Keratinocyte (primary cell): ENCODE data around the gene CANX. TPM values are rescaled to one million over a fixed set of nuclear protein-coding genes. Genes with fewer than 3 reads are reported as not detected.

Experiments
- DNase-seq: peaks from one replicate; pipeline ENCODE4 v3.0.0-alpha.2; 2011; ENCODE audit warnings: low read depth, missing footprints, low spot score
- FAIRE-seq: peaks from 2 replicates; lab custom pipeline; 2011; peaks lifted over from hg19 to GRCh38; lab: Jason Lieb, UNC
- H2AFZ ChIP-seq: 2 replicates; pipeline ENCODE4 v1.6.0; 2012; ENCODE audit warnings: low read length, control low read depth, inconsistent platforms; ENCODE audit not compliant: control insufficient read depth
- H3K27ac ChIP-seq: 2 replicates; pipeline ENCODE4 v1.5.1; 2011; ENCODE audit warnings: low read length; ENCODE audit not compliant: control insufficient read depth, insufficient read depth
- H3K27me3 ChIP-seq: 3 replicates; pipeline ENCODE4 v1.6.0; 2011; ENCODE audit warnings: low read length; ENCODE audit not compliant: control insufficient read depth, insufficient read depth; ENCODE audit errors: extremely low read depth
- H3K36me3 ChIP-seq, 2 experiments: 2 replicates in 1 of 2; 3 replicates in 1 of 2; pipeline ENCODE4 v1.5.1; 2011; ENCODE audit warnings: low read length in 2 of 2, mild to moderate bottlenecking in 1 of 2; ENCODE audit not compliant: control insufficient read depth in 2 of 2, insufficient read depth in 2 of 2; ENCODE audit errors: extremely low read depth in 1 of 2
- H3K4me1 ChIP-seq: 3 replicates; pipeline ENCODE4 v1.5.1; 2011; ENCODE audit warnings: low read length; ENCODE audit not compliant: control insufficient read depth, insufficient read depth; ENCODE audit errors: extremely low read depth
- H3K4me2 ChIP-seq: 3 replicates; pipeline ENCODE4 v1.6.0; 2011; ENCODE audit warnings: low read depth, low read length; ENCODE audit not compliant: control insufficient read depth, insufficient read depth; ENCODE audit errors: extremely low read depth
- H3K4me3 ChIP-seq, 3 experiments: fragments of 200-600 bp in 1 of 3; sonication (generic) in 1 of 3; 2 replicates in 2 of 3; 3 replicates in 1 of 3; pipeline ENCODE4 v1.5.1; 2011 to 2016; ENCODE audit warnings: low read length in 3 of 3, mild to moderate bottlenecking in 3 of 3, control low read depth in 2 of 3, inconsistent platforms in 1 of 3, low read depth in 1 of 3, mixed read lengths in 1 of 3, mixed run types in 1 of 3, moderate library complexity in 1 of 3; ENCODE audit not compliant: control insufficient read depth in 2 of 3, insufficient read depth in 2 of 3; ENCODE audit errors: extremely low read depth in 1 of 3
- H3K79me2 ChIP-seq: 2 replicates; pipeline ENCODE4 v1.6.0; 2012; ENCODE audit warnings: low read length; ENCODE audit not compliant: control insufficient read depth, insufficient read depth
- H3K9ac ChIP-seq: 3 replicates; pipeline ENCODE4 v1.6.0; 2011; ENCODE audit warnings: low read length; ENCODE audit not compliant: control insufficient read depth, insufficient read depth; ENCODE audit errors: extremely low read depth
- H3K9me1 ChIP-seq: 3 replicates; pipeline ENCODE4 v1.6.0; 2011; ENCODE audit warnings: low read length; ENCODE audit not compliant: control insufficient read depth, insufficient read depth; ENCODE audit errors: extremely low read depth
- H3K9me3 ChIP-seq: 2 replicates; pipeline ENCODE4 v1.5.1; 2012; ENCODE audit warnings: low read depth, low read length; ENCODE audit not compliant: control insufficient read depth
- H4K20me1 ChIP-seq: 3 replicates; pipeline ENCODE4 v1.6.0; 2011; ENCODE audit warnings: low read length; ENCODE audit not compliant: control insufficient read depth, insufficient read depth; ENCODE audit errors: extremely low read depth
- EZH2 ChIP-seq: IDR thresholded peaks from one replicate; pipeline ENCODE4 v1.6.1; 2012; ENCODE audit warnings: inconsistent platforms, mild to moderate bottlenecking, low read length, moderate library complexity
- dilution Hi-C: fragments of 300-500 bp; cut with MboI; formaldehyde crosslinking; loops from one replicate; pipeline ENCODE4 v1.7.0; 2020; ENCODE audit warnings: low sequenced_read_pairs; ENCODE audit not compliant: extremely low pct_ligation_motif_present
- polyA plus RNA-seq, 5 experiments: library from polyadenylated mRNA; depleted of rRNA in 3 of 5; stranded (reverse) in 3 of 5; stranded (forward) in 1 of 5; unstranded in 1 of 5; fragments of >200 nt; gene quantifications; 1 replicate in 1 of 5; 2 replicates in 3 of 5; 3 replicates in 1 of 5; pipeline versions ENCODE4 v1.2.1 to v1.2.3, GENCODE V29; 2011 to 2012; ENCODE audit warnings: missing spikeins in 2 of 5, low read depth in 1 of 5, low replicate concordance in 1 of 5
- TF ChIP-seq, protein P1 (sequence below), 3 experiments: IDR thresholded peaks in 1 of 3; conservative IDR thresholded peaks in 1 of 3; optimal IDR thresholded peaks in 1 of 3; 2 replicates in 2 of 3; 3 replicates in 1 of 3; pipeline versions ENCODE3 to v1.5.1; 2011; ENCODE audit warnings: low read length in 3 of 3, mild to moderate bottlenecking in 3 of 3, moderate library complexity in 2 of 3, control low read depth in 1 of 3, inconsistent platforms in 1 of 3; ENCODE audit not compliant: insufficient read depth in 2 of 3; ENCODE audit errors: extremely low read depth in 1 of 3

Gene CANX
- polyA plus RNA-seq, 1 donor (not counting 4 experiments of a cell fraction or from before 2014, with no cell fraction given), result 720 TPM

DNA sequence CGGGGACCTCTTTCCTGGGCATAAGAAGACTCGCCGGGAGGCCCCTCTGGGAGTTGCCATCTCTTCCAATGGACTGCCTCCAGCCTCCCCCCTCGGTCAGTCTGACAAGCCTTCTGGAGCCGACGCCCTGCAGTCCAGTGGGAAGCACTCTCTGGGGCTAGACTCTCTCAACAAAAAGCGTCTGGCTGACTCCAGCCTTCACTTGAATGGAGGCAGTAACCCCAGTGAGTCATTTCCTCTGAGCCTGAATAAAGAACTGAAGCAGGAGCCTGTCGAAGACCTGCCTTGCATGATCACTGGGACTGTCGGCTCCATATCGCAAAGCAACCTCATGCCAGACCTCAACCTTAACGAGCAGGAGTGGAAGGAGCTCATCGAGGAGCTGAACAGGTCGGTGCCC lies 66.6 kb downstream of the CANX start:
- no peak for TF ChIP-seq EZH2
- TF ChIP-seq, protein P1, sequence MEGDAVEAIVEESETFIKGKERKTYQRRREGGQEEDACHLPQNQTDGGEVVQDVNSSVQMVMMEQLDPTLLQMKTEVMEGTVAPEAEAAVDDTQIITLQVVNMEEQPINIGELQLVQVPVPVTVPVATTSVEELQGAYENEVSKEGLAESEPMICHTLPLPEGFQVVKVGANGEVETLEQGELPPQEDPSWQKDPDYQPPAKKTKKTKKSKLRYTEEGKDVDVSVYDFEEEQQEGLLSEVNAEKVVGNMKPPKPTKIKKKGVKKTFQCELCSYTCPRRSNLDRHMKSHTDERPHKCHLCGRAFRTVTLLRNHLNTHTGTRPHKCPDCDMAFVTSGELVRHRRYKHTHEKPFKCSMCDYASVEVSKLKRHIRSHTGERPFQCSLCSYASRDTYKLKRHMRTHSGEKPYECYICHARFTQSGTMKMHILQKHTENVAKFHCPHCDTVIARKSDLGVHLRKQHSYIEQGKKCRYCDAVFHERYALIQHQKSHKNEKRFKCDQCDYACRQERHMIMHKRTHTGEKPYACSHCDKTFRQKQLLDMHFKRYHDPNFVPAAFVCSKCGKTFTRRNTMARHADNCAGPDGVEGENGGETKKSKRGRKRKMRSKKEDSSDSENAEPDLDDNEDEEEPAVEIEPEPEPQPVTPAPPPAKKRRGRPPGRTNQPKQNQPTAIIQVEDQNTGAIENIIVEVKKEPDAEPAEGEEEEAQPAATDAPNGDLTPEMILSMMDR (optimal IDR thresholded peaks at IDR 0.05 in 1 of 3, IDR thresholded peaks at IDR 0.05 in 1 of 3, conservative IDR thresholded peaks at IDR 0.05 in 1 of 3; ENCODE audit: extremely low read depth in 1 of 3, insufficient read depth in 2 of 3, low read length in 3 of 3), result no peak
- Histone ChIP-seq H2AFZ (no peak overlapping the region), H4K20me1 (peaks cover 9% of the 10 kb centered on the region), H3K4me2 (peak overlapping the region; percentile 58), H3K9me3 (no peaks in the 10 kb centered on the region), H3K9ac (no peak overlapping the region), H3K4me3 (no peak overlapping the region), H3K27me3 (no peaks in the 10 kb centered on the region), H3K27ac (peak overlapping the region; percentile 36), H3K79me2 (peaks cover 22% of the 10 kb centered on the region), H3K9me1 (peaks cover 6% of the 10 kb centered on the region), H3K4me1 (peaks cover 41% of the 10 kb centered on the region), H3K36me3 (peaks cover 15 to 19% of the 10 kb centered on the region in 2 experiments)
- dilution Hi-C loops, result no loop called here
- DNase-seq (no peak), FAIRE-seq (peak; percentile 72)

- Histone ChIP-seq H3K9ac (no peak overlapping the region), H4K20me1 (peaks cover 8% of the 10 kb centered on the region), H2AFZ (no peak overlapping the region), H3K27me3 (no peaks in the 10 kb centered on the region), H3K4me2 (no peak overlapping the region), H3K79me2 (peaks cover 18% of the 10 kb centered on the region), H3K36me3 (peaks cover 16 to 20% of the 10 kb centered on the region in 2 experiments), H3K9me3 (no peaks in the 10 kb centered on the region), H3K4me3 (no peak overlapping the region), H3K9me1 (peaks cover 6% of the 10 kb centered on the region), H3K4me1 (peaks cover 41% of the 10 kb centered on the region), H3K27ac (peak overlapping the region; percentile 36)
- dilution Hi-C loops, result no loop called here
- no peak for FAIRE-seq
- no peak for DNase-seq
- TF ChIP-seq, protein P1 (optimal IDR thresholded peaks at IDR 0.05 in 1 of 3, IDR thresholded peaks at IDR 0.05 in 1 of 3, conservative IDR thresholded peaks at IDR 0.05 in 1 of 3; ENCODE audit: extremely low read depth in 1 of 3, insufficient read depth in 2 of 3, low read length in 3 of 3), result no peak
- no peak for TF ChIP-seq EZH2
These were observed 67.4 kb downstream of the CANX start for GRCh38 chr5:179766021-179766725.
